Epithelial cell of prostate (primary cell): ENCODE measurements around the gene GPC5.

Source experiments
- DNase-seq: peaks from one replicate; pipeline ENCODE4 v3.0.0-alpha.2; 2011; ENCODE audit warnings: low read depth, low spot score
- H3K27ac ChIP-seq: fragments of 450-650 bp; 2 replicates; pipeline ENCODE4 v1.5.1; 2017; ENCODE audit warnings: mild to moderate bottlenecking

GPC5 gene

GRCh38 chr13:92379371-92379770, 981.0 kb downstream of the GPC5 start:
- no peak for DNase-seq
- no peak overlapping the region for H3K27ac ChIP-seq

- H3K27ac ChIP-seq = no peak overlapping the region
- DNase-seq = no peak
Observed at GRCh38 chr13:92384410-92384809, 986.0 kb downstream of the GPC5 start.

- no peak overlapping the region for H3K27ac ChIP-seq
- DNase-seq = no peak
Observed at GRCh38 chr13:92387245-92387644, 988.8 kb downstream of the GPC5 start.

- no peak for DNase-seq
Observed at GRCh38 chr13:92390217-92390616, 991.8 kb downstream of the GPC5 start.

GRCh38 chr13:92403606-92404005, 1005.2 kb downstream of the GPC5 start:
- DNase-seq = no peak
- H3K27ac ChIP-seq = no peak overlapping the region

More at GRCh38 chr13:92390217-92390616, 991.8 kb downstream of the GPC5 start:
- no peak overlapping the region for H3K27ac ChIP-seq

GRCh38 chr13:92407858-92408257, 1009.4 kb downstream of the GPC5 start:
- no peak for DNase-seq
- no peak overlapping the region for H3K27ac ChIP-seq

GRCh38 chr13:92412481-92412880, 1014.1 kb downstream of the GPC5 start:
- H3K27ac ChIP-seq = no peak overlapping the region
- no peak for DNase-seq

- H3K27ac ChIP-seq = no peak overlapping the region
- DNase-seq = no peak
Observed at GRCh38 chr13:92412996-92413395, 1014.6 kb downstream of the GPC5 start.

- H3K27ac ChIP-seq = no peak overlapping the region
- no peak for DNase-seq
Observed at GRCh38 chr13:92413452-92413851, 1015.0 kb downstream of the GPC5 start.

GRCh38 chr13:92414851-92415250, 1016.4 kb downstream of the GPC5 start:
- no peak for DNase-seq
- no peak overlapping the region for H3K27ac ChIP-seq

GRCh38 chr13:92415781-92416180, 1017.4 kb downstream of the GPC5 start:
- no peak overlapping the region for H3K27ac ChIP-seq
- no peak for DNase-seq

- H3K27ac ChIP-seq = no peak overlapping the region
- no peak for DNase-seq
Observed at GRCh38 chr13:92418818-92419412, 1020.5 kb downstream of the GPC5 start.

GRCh38 chr13:92429231-92429630, 1030.8 kb downstream of the GPC5 start:
- H3K27ac ChIP-seq = no peak overlapping the region
- no peak for DNase-seq

- no peak overlapping the region for H3K27ac ChIP-seq
- DNase-seq = no peak
Observed at GRCh38 chr13:92433386-92433785, 1035.0 kb downstream of the GPC5 start.

GRCh38 chr13:92433963-92434362, 1035.5 kb downstream of the GPC5 start:
- H3K27ac ChIP-seq = no peak overlapping the region
- no peak for DNase-seq

- no peak for DNase-seq
- no peak overlapping the region for H3K27ac ChIP-seq
Observed at GRCh38 chr13:92436924-92437323, 1038.5 kb downstream of the GPC5 start.

GRCh38 chr13:92444244-92444643, 1045.8 kb downstream of the GPC5 start:
- DNase-seq = no peak
- H3K27ac ChIP-seq = no peak overlapping the region

GRCh38 chr13:92451060-92451459, 1052.6 kb downstream of the GPC5 start:
- no peak overlapping the region for H3K27ac ChIP-seq
- DNase-seq = no peak

GRCh38 chr13:92452840-92453239, 1054.4 kb downstream of the GPC5 start:
- H3K27ac ChIP-seq = no peak overlapping the region

GRCh38 chr13:92459306-92459705, 1060.9 kb downstream of the GPC5 start:
- no peak for DNase-seq
- no peak overlapping the region for H3K27ac ChIP-seq

More at GRCh38 chr13:92452840-92453239, 1054.4 kb downstream of the GPC5 start:
- DNase-seq = no peak

- no peak overlapping the region for H3K27ac ChIP-seq
- no peak for DNase-seq
Observed at GRCh38 chr13:92460479-92460878, 1062.1 kb downstream of the GPC5 start.

GRCh38 chr13:92461402-92461801, 1063.0 kb downstream of the GPC5 start:
- DNase-seq = no peak
- H3K27ac ChIP-seq = no peak overlapping the region

GRCh38 chr13:92461831-92462230, 1063.4 kb downstream of the GPC5 start:
- no peak for DNase-seq
- no peak overlapping the region for H3K27ac ChIP-seq
